ENCODE measurements around the gene ZNF212.
"Not testable (repeated sequence)": the region's sequence is repeated elsewhere in the genome, so short reads cannot be mapped to it uniquely, and the experiment has no call there.

Gene ZNF212

GRCh38 chr7:149218469-149219420, 20.7 kb upstream of the ZNF212 start:
- DNase-seq (ENCODE audit: low read depth): no peak

- DNase-seq (ENCODE audit: low read depth): no peak
These were observed 18.9 kb upstream of the ZNF212 start for GRCh38 chr7:149220534-149220933.

- DNase-seq (ENCODE audit: low read depth): no peak
These were observed 16.3 kb upstream of the ZNF212 start for GRCh38 chr7:149223176-149223575.

GRCh38 chr7:149223761-149224160, 15.7 kb upstream of the ZNF212 start:
- no peak for DNase-seq (ENCODE audit: low read depth)

- DNase-seq (ENCODE audit: low read depth): no peak
These were observed 15.1 kb upstream of the ZNF212 start for GRCh38 chr7:149224352-149224751.

- no peak for DNase-seq (ENCODE audit: low read depth)
These were observed 14.3 kb upstream of the ZNF212 start for GRCh38 chr7:149225106-149225505.

- no peak for DNase-seq (ENCODE audit: low read depth)
These were observed 13.8 kb upstream of the ZNF212 start for GRCh38 chr7:149225656-149226055.

- not testable (repeated sequence) for DNase-seq (ENCODE audit: low read depth)
These were observed 13.1 kb upstream of the ZNF212 start for GRCh38 chr7:149226366-149226765.

- DNase-seq (ENCODE audit: low read depth): no peak
These were observed 12.5 kb upstream of the ZNF212 start for GRCh38 chr7:149226840-149227494.

GRCh38 chr7:149228831-149229471, 10.5 kb upstream of the ZNF212 start:
- no peak for DNase-seq (ENCODE audit: low read depth)

GRCh38 chr7:149229526-149229925, 9.9 kb upstream of the ZNF212 start:
- DNase-seq (ENCODE audit: low read depth): no peak

GRCh38 chr7:149232362-149232761, 7.1 kb upstream of the ZNF212 start:
- DNase-seq (ENCODE audit: low read depth): no peak

- DNase-seq (ENCODE audit: low read depth): not testable (repeated sequence)
These were observed 5.7 kb upstream of the ZNF212 start for GRCh38 chr7:149233655-149234204.

- no peak for DNase-seq (ENCODE audit: low read depth)
These were observed 1.9 kb upstream of the ZNF212 start for GRCh38 chr7:149237502-149237901.

- DNase-seq (ENCODE audit: low read depth): no peak
These were observed 1.4 kb upstream of the ZNF212 start for GRCh38 chr7:149238051-149238450.

- no peak for DNase-seq (ENCODE audit: low read depth)
These were observed 1.2 kb downstream of the ZNF212 start for GRCh38 chr7:149240637-149241036.

- no peak for DNase-seq (ENCODE audit: low read depth)
These were observed 2.2 kb downstream of the ZNF212 start for GRCh38 chr7:149241696-149242095.

- no peak for DNase-seq (ENCODE audit: low read depth)
These were observed 5.8 kb downstream of the ZNF212 start for GRCh38 chr7:149245244-149245643.

GRCh38 chr7:149245744-149246143, 6.3 kb downstream of the ZNF212 start:
- no peak for DNase-seq (ENCODE audit: low read depth)

- DNase-seq (ENCODE audit: low read depth): no peak
These were observed 9.3 kb downstream of the ZNF212 start for GRCh38 chr7:149248777-149249176.

- not testable (repeated sequence) for DNase-seq (ENCODE audit: low read depth)
These were observed 10.7 kb downstream of the ZNF212 start for GRCh38 chr7:149250151-149250550.

- DNase-seq (ENCODE audit: low read depth): not testable (repeated sequence)
These were observed 12.1 kb downstream of the ZNF212 start for GRCh38 chr7:149251518-149251917.

Measured in stimulated activated CD8-positive, alpha-beta memory T cell treated with anti-CD3 and anti-CD28 coated beads, Interleukin-12 subunit alpha, Interleukin-12 subunit beta, amount 100 ng/mL, for 4 hours (primary cell).